Measurements from ENCODE around the gene ZNRF2. TPM values are rescaled to one million over a fixed set of nuclear protein-coding genes. Genes with fewer than 3 reads are reported as not detected.
A peak's percentile ranks its signal among the peaks of the same experiment; 100 is the strongest.

ZNRF2 gene
- total and polyA plus RNA-seq, 2 of the 13 experiments (the other 11 are each of a cell fraction or from before 2014, with no cell fraction given), result 3.5 to 7.7 TPM

DNA sequence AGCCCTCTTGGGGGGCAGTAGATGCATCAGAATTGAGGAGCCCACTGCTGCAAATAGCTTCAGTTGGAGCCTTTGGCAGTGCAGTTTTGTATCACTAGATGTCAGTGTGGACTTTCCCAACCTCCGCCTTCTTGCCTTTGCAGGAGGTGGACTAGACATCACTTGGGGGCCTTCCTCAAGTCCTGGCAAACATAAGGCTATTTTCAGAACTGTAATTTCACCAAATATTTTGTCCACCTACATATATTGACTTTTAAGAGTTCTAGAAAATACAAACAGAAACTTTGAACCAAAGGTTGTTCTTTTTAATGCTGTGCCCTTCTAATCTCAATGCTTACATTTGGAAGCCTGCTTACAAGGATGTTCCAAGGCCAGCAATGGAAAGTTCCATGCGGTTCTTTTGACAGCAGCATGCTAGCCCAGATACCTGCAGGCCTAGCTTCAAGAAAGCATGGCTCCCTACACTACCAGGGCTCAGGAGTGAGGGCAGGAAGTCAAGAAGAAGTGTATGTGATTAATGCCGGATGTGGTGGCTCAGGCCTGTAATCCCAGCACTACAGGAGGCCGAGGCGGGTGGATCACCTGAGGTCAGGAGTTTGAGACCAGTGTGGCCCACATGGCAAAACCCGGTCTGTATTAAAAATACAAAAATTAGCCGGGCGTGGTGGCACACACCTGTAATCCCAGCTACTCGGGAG is 8.0 kb upstream of the ZNRF2 start (continued):
- TF ChIP-seq, protein P1, sequence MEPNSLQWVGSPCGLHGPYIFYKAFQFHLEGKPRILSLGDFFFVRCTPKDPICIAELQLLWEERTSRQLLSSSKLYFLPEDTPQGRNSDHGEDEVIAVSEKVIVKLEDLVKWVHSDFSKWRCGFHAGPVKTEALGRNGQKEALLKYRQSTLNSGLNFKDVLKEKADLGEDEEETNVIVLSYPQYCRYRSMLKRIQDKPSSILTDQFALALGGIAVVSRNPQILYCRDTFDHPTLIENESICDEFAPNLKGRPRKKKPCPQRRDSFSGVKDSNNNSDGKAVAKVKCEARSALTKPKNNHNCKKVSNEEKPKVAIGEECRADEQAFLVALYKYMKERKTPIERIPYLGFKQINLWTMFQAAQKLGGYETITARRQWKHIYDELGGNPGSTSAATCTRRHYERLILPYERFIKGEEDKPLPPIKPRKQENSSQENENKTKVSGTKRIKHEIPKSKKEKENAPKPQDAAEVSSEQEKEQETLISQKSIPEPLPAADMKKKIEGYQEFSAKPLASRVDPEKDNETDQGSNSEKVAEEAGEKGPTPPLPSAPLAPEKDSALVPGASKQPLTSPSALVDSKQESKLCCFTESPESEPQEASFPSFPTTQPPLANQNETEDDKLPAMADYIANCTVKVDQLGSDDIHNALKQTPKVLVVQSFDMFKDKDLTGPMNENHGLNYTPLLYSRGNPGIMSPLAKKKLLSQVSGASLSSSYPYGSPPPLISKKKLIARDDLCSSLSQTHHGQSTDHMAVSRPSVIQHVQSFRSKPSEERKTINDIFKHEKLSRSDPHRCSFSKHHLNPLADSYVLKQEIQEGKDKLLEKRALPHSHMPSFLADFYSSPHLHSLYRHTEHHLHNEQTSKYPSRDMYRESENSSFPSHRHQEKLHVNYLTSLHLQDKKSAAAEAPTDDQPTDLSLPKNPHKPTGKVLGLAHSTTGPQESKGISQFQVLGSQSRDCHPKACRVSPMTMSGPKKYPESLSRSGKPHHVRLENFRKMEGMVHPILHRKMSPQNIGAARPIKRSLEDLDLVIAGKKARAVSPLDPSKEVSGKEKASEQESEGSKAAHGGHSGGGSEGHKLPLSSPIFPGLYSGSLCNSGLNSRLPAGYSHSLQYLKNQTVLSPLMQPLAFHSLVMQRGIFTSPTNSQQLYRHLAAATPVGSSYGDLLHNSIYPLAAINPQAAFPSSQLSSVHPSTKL (CRISPR knock-in tag; IDR thresholded peaks at IDR 0.05), result 0 out of 2 replicates have a peak, but pooled peaks have one; percentile 8
- TF ChIP-seq ZNF772 (CRISPR knock-in tag; IDR thresholded peaks at IDR 0.05) (no peak), ZFP36L1 (CRISPR knock-in tag; IDR thresholded peaks at IDR 0.05) (no peak), RBAK (CRISPR knock-in tag; IDR thresholded peaks at IDR 0.05) (no peak), STAG1 (CRISPR knock-in tag; IDR thresholded peaks at IDR 0.05) (peak; percentile 86), RXRA (CRISPR knock-in tag; IDR thresholded peaks at IDR 0.05) (no peak), NR3C1 (CRISPR knock-in tag; IDR thresholded peaks at IDR 0.05) (no peak), BRCA1 (CRISPR knock-in tag; IDR thresholded peaks at IDR 0.05) (no peak), ZNF766 (CRISPR knock-in tag; IDR thresholded peaks at IDR 0.05; ENCODE audit: borderline replicate concordance) (no peak), ZNF451 (CRISPR knock-in tag; IDR thresholded peaks at IDR 0.05) (no peak), NFE2L2 (IDR thresholded peaks at IDR 0.05; ENCODE audit: low read length) (no peak), ZMYM4 (CRISPR knock-in tag; IDR thresholded peaks at IDR 0.05) (0 out of 2 replicates have a peak, but pooled peaks have one; percentile 15), ZNF225 (CRISPR knock-in tag; IDR thresholded peaks at IDR 0.05) (no peak), SCMH1 (CRISPR knock-in tag; IDR thresholded peaks at IDR 0.05; ENCODE audit: borderline replicate concordance) (no peak), NPAS2 (CRISPR knock-in tag; IDR thresholded peaks at IDR 0.05; ENCODE audit: borderline replicate concordance) (no peak), ZNF430 (CRISPR knock-in tag; IDR thresholded peaks at IDR 0.05) (no peak), KDM6A (CRISPR knock-in tag; IDR thresholded peaks at IDR 0.05; ENCODE audit: low read depth) (no peak)
- TF ChIP-seq, protein P2, sequence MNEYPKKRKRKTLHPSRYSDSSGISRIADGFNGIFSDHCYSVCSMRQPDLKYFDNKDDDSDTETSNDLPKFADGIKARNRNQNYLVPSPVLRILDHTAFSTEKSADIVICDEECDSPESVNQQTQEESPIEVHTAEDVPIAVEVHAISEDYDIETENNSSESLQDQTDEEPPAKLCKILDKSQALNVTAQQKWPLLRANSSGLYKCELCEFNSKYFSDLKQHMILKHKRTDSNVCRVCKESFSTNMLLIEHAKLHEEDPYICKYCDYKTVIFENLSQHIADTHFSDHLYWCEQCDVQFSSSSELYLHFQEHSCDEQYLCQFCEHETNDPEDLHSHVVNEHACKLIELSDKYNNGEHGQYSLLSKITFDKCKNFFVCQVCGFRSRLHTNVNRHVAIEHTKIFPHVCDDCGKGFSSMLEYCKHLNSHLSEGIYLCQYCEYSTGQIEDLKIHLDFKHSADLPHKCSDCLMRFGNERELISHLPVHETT (CRISPR knock-in tag; conservative IDR thresholded peaks at IDR 0.05), result no peak
- TF ChIP-seq, protein P3, sequence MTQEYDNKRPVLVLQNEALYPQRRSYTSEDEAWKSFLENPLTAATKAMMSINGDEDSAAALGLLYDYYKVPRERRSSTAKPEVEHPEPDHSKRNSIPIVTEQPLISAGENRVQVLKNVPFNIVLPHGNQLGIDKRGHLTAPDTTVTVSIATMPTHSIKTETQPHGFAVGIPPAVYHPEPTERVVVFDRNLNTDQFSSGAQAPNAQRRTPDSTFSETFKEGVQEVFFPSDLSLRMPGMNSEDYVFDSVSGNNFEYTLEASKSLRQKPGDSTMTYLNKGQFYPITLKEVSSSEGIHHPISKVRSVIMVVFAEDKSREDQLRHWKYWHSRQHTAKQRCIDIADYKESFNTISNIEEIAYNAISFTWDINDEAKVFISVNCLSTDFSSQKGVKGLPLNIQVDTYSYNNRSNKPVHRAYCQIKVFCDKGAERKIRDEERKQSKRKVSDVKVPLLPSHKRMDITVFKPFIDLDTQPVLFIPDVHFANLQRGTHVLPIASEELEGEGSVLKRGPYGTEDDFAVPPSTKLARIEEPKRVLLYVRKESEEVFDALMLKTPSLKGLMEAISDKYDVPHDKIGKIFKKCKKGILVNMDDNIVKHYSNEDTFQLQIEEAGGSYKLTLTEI (CRISPR knock-in tag; conservative IDR thresholded peaks at IDR 0.05), result no peak
- TF ChIP-seq, protein P4, sequence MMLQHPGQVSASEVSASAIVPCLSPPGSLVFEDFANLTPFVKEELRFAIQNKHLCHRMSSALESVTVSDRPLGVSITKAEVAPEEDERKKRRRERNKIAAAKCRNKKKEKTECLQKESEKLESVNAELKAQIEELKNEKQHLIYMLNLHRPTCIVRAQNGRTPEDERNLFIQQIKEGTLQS (CRISPR knock-in tag; IDR thresholded peaks at IDR 0.05), result no peak
- TF ChIP-seq, protein P5, sequence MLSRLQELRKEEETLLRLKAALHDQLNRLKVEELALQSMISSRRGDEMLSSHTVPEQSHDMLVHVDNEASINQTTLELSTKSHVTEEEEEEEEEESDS (CRISPR knock-in tag; IDR thresholded peaks at IDR 0.05; ENCODE audit: borderline replicate concordance), result no peak

All from HepG2 (cell line).